Neutrophil (primary cell): Measurements from ENCODE around the gene PREX1.

Source experiments
- H3K27ac ChIP-seq: fragments of 200-600 bp; sonication (generic); 2 replicates; pipeline ENCODE4 v1.5.1; 2016; ENCODE audit warnings: mild to moderate bottlenecking, moderate library complexity
- H3K27me3 ChIP-seq: fragments of 200-600 bp; sonication (generic); 2 replicates; pipeline ENCODE4 v1.6.0; 2016; ENCODE audit warnings: mild to moderate bottlenecking
- H3K36me3 ChIP-seq: fragments of 200-600 bp; sonication (generic); 2 replicates; pipeline ENCODE4 v1.5.1; 2017
- H3K4me1 ChIP-seq, 2 experiments: fragments of 200-600 bp in 1 of 2; sonication (generic) in 1 of 2; 1 replicate in 1 of 2; 2 replicates in 1 of 2; pipeline versions ENCODE4 v1.5.1 to v1.6.1; 2013 to 2016; ENCODE audit warnings: low read depth in 1 of 2, low read length in 1 of 2, mild to moderate bottlenecking in 1 of 2, moderate library complexity in 1 of 2; ENCODE audit not compliant: control insufficient read depth in 1 of 2, insufficient read depth in 1 of 2
- H3K4me3 ChIP-seq, 2 experiments: fragments of 200-600 bp in 1 of 2; sonication (generic) in 1 of 2; 1 replicate in 1 of 2; 2 replicates in 1 of 2; pipeline ENCODE4 v1.5.1; 2013 to 2016; ENCODE audit warnings: low read depth in 1 of 2, low read length in 1 of 2, mild to moderate bottlenecking in 1 of 2, moderate library complexity in 1 of 2
- H3K9me3 ChIP-seq: fragments of 200-600 bp; sonication (generic); 2 replicates; pipeline ENCODE4 v1.5.1; 2016
- CTCF ChIP-seq: fragments of 200-600 bp; sonication (generic); IDR thresholded peaks from 2 replicates; pipeline ENCODE4 v1.5.1; 2016; ENCODE audit warnings: antibody characterized with exemption

Gene PREX1

GRCh38 chr20:48841196-48841874 lies 13.5 kb upstream of the PREX1 start:
- no peak for TF ChIP-seq CTCF
- Histone ChIP-seq H3K27me3 (no peaks in the 10 kb centered on the region), H3K4me3 (no peak overlapping the region), H3K36me3 (no peaks in the 10 kb centered on the region), H3K4me1 (no peaks in the 10 kb centered on the region), H3K27ac (no peak overlapping the region), H3K9me3 (no peaks in the 10 kb centered on the region)

- H3K27ac ChIP-seq: no peak overlapping the region
- no peak for TF ChIP-seq CTCF
- H3K9me3 ChIP-seq: no peaks in the 10 kb centered on the region
- H3K4me1 ChIP-seq: no peaks in the 10 kb centered on the region
- H3K4me3 ChIP-seq: no peak overlapping the region
- H3K36me3 ChIP-seq: no peaks in the 10 kb centered on the region
- no peaks in the 10 kb centered on the region for H3K27me3 ChIP-seq
These were observed 11.5 kb upstream of the PREX1 start for GRCh38 chr20:48839154-48839917.

GRCh38 chr20:48837014-48837413 lies 9.2 kb upstream of the PREX1 start:
- Histone ChIP-seq H3K36me3 (no peaks in the 10 kb centered on the region), H3K27ac (no peak overlapping the region), H3K27me3 (no peaks in the 10 kb centered on the region), H3K4me1 (peaks cover 11% of the 10 kb centered on the region in 2 experiments), H3K4me3 (no peak overlapping the region), H3K9me3 (no peaks in the 10 kb centered on the region)
- TF ChIP-seq CTCF: no peak

GRCh38 chr20:48835390-48835789 lies 7.6 kb upstream of the PREX1 start:
- peaks cover 22 to 25% of the 10 kb centered on the region in 2 experiments for H3K4me1 ChIP-seq

GRCh38 chr20:48834278-48834677 lies 6.5 kb upstream of the PREX1 start:
- TF ChIP-seq CTCF: no peak
- Histone ChIP-seq H3K9me3 (no peaks in the 10 kb centered on the region), H3K27ac (no peak overlapping the region)

More at GRCh38 chr20:48835390-48835789, 7.6 kb upstream of the PREX1 start:
- Histone ChIP-seq H3K27me3 (no peaks in the 10 kb centered on the region), H3K36me3 (no peaks in the 10 kb centered on the region), H3K9me3 (no peaks in the 10 kb centered on the region), H3K4me3 (no peak overlapping the region), H3K27ac (no peak overlapping the region)
- no peak for TF ChIP-seq CTCF

More at GRCh38 chr20:48834278-48834677, 6.5 kb upstream of the PREX1 start:
- H3K27me3 ChIP-seq: no peaks in the 10 kb centered on the region
- H3K36me3 ChIP-seq: no peaks in the 10 kb centered on the region
- no peak overlapping the region for H3K4me3 ChIP-seq
- H3K4me1 ChIP-seq: peaks cover 23 to 26% of the 10 kb centered on the region in 2 experiments
